OCI-LY3 (cell line): Measurements from ENCODE around the gene AP1S1.

Experiments used
- EZH2phosphoT487 ChIP-seq: fragments of 200-600 bp; shearing (Covaris generic); IDR thresholded peaks from 2 replicates; pipeline ENCODE4 v1.6.1; 2018; ENCODE audit warnings: antibody characterized with exemption, mixed run types, low read depth
- TF ChIP-seq, protein P1 (sequence below): fragments of 200-600, 300-600 bp; sonication (generic); IDR thresholded peaks from 2 replicates; pipeline ENCODE4 v1.5.1; 2014; ENCODE audit warnings: antibody characterized with exemption, low read length, low read depth

DNA sequence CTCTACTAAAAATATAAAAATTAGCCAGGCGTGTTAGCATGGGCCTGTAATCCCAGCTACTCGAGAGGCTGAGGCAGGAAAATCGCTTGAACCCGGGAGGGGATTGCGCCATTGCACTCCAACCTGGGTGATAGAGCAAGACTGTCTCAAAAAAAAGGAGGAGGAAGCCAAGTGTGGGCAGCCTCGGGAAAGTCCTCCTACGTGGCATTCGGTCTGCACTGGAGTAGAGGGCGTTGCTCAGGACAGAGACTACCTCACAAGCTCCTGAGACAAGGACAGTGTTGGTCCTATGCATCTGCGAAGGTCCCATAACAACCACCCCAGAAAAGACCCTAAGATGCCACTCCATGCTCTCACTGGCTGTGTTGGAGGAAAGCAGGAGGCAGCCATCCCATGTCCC lies 37.4 kb upstream of the AP1S1 start:
- TF ChIP-seq, protein P1, sequence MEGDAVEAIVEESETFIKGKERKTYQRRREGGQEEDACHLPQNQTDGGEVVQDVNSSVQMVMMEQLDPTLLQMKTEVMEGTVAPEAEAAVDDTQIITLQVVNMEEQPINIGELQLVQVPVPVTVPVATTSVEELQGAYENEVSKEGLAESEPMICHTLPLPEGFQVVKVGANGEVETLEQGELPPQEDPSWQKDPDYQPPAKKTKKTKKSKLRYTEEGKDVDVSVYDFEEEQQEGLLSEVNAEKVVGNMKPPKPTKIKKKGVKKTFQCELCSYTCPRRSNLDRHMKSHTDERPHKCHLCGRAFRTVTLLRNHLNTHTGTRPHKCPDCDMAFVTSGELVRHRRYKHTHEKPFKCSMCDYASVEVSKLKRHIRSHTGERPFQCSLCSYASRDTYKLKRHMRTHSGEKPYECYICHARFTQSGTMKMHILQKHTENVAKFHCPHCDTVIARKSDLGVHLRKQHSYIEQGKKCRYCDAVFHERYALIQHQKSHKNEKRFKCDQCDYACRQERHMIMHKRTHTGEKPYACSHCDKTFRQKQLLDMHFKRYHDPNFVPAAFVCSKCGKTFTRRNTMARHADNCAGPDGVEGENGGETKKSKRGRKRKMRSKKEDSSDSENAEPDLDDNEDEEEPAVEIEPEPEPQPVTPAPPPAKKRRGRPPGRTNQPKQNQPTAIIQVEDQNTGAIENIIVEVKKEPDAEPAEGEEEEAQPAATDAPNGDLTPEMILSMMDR = no peak
- no peak for TF ChIP-seq EZH2phosphoT487
